HepG2 (cell line): ENCODE measurements around the gene PLEKHD1. TPM values are rescaled to one million over a fixed set of nuclear protein-coding genes. Genes with fewer than 3 reads are reported as not detected.

ENCODE experiments used
- ATAC-seq: fragments of 200-7000 bp; cut with Tn5 transposase; 3 replicates; pipeline ENCODE4 v1.9.1; 2020; ENCODE audit warnings: mild to moderate bottlenecking, moderate library complexity
- BruUV-seq: library from RNA; stranded (reverse); fragments of 400-500 nt; replicated peaks from 2 replicates; lab custom pipeline; 2021; lab: Mats Ljungman, UMichigan
- CTCF ChIA-PET: fragments of 300-600 bp; formaldehyde crosslinking; extraction: SDS; loops from one replicate; lab custom pipeline; 2021; ENCODE audit warnings: low total read pairs, inconsistent platforms, low intra/inter-chr PET ratio; lab: Yijun Ruan, JAX
- POLR2A ChIA-PET: fragments of 350-600 bp; sonication (Branson Sonifier 250); formaldehyde crosslinking; loops from one replicate; lab custom pipeline; 2020; ENCODE audit warnings: antibody characterized with exemption, inconsistent platforms; lab: Yijun Ruan, JAX
- DNase-seq: peaks from one replicate; pipeline ENCODE4 v3.0.0-alpha.2; 2015; ENCODE audit warnings: low spot score
- FAIRE-seq: peaks from 3 replicates; lab custom pipeline; 2011; peaks lifted over from hg19 to GRCh38; lab: Jason Lieb, UNC
- H2AFZ ChIP-seq: one replicate; pipeline ENCODE4 v1.6.1; 2011; ENCODE audit warnings: low read length, inconsistent platforms
- H3K27ac ChIP-seq: fragments of 300-600 bp; 3 replicates; pipeline ENCODE4 v1.8.0; 2011; ENCODE audit warnings: mixed run types, mild to moderate bottlenecking, mixed read lengths, low read length, inconsistent platforms; ENCODE audit not compliant: insufficient read depth; ENCODE audit errors: extremely low read length
- H3K27me3 ChIP-seq, 2 experiments: fragments of 200-600 bp in 1 of 2; 2 replicates in 1 of 2; 3 replicates in 1 of 2; pipeline versions ENCODE4 v1.6.0 to v1.8.0; 2011; ENCODE audit warnings: low read length in 2 of 2, mild to moderate bottlenecking in 2 of 2, moderate library complexity in 2 of 2, inconsistent platforms in 1 of 2; ENCODE audit not compliant: insufficient read depth in 2 of 2, control insufficient read depth in 1 of 2
- H3K36me3 ChIP-seq, 2 experiments: fragments of 200-600 bp in 1 of 2; replicated peaks in 1 of 2; 2 replicates in 1 of 2; 3 replicates in 1 of 2; pipeline versions ENCODE4 v1.5.1 to v1.8.0; 2011; ENCODE audit warnings: low read length in 2 of 2, inconsistent platforms in 1 of 2; ENCODE audit not compliant: insufficient read depth in 2 of 2, control insufficient read depth in 1 of 2
- H3K4me1 ChIP-seq: 2 replicates; pipeline ENCODE4 v1.5.1; 2012; ENCODE audit warnings: low read length, inconsistent platforms; ENCODE audit not compliant: insufficient read depth
- H3K4me2 ChIP-seq: 2 replicates; pipeline ENCODE4 v1.6.0; 2011; ENCODE audit warnings: low read depth, low read length, inconsistent platforms
- H3K4me3 ChIP-seq, 3 experiments: fragments of 200-600 bp in 1 of 3; sonication (generic), shearing (Covaris generic) in 1 of 3; replicated peaks in 1 of 3; 2 replicates each; pipeline ENCODE4 v1.5.1; 2011 to 2016; ENCODE audit warnings: low read length in 3 of 3, inconsistent platforms in 2 of 3, low read depth in 2 of 3, mild to moderate bottlenecking in 2 of 3, control low read depth in 1 of 3, mixed read lengths in 1 of 3; ENCODE audit not compliant: insufficient read depth in 1 of 3
- H3K79me2 ChIP-seq: one replicate; pipeline ENCODE4 v1.6.1; 2011; ENCODE audit warnings: low read length, inconsistent platforms; ENCODE audit not compliant: insufficient read depth
- H3K9ac ChIP-seq: 2 replicates; pipeline ENCODE4 v1.6.0; 2011; ENCODE audit warnings: mild to moderate bottlenecking, low read depth, low read length, inconsistent platforms; ENCODE audit not compliant: insufficient read depth
- H3K9me3 ChIP-seq: 2 replicates; pipeline ENCODE4 v1.5.1; 2012; ENCODE audit warnings: mild to moderate bottlenecking, low read length
- H4K20me1 ChIP-seq: 2 replicates; pipeline ENCODE4 v1.6.0; 2011; ENCODE audit warnings: inconsistent platforms, mild to moderate bottlenecking, low read length, moderate library complexity; ENCODE audit not compliant: insufficient read depth
- ARNTL ChIP-seq: sonication (generic); formaldehyde crosslinking; IDR thresholded peaks from 2 replicates; pipeline ENCODE4 v1.4.0; 2020; ENCODE audit warnings: mild to moderate bottlenecking, missing genetic modification reagents
- JARID2 ChIP-seq: sonication (generic); formaldehyde crosslinking; IDR thresholded peaks from 2 replicates; pipeline ENCODE4 v1.8.1; 2023; ENCODE audit warnings: missing genetic modification reagents, inconsistent platforms; ENCODE audit not compliant: insufficient replicate concordance
- NFAT5 ChIP-seq: sonication (generic); formaldehyde crosslinking; IDR thresholded peaks from 2 replicates; pipeline ENCODE4 v1.4.0; 2020; ENCODE audit warnings: missing genetic modification reagents
- SP5 ChIP-seq: IDR thresholded peaks from 2 replicates; pipeline ENCODE4 v1.6.1; 2016; ENCODE audit warnings: low read depth, borderline replicate concordance
- TFE3 ChIP-seq: IDR thresholded peaks from 2 replicates; pipeline ENCODE4 v1.6.1; 2016
- ZFP36 ChIP-seq: fragments of 150-350 bp; IDR thresholded peaks from 2 replicates; pipeline ENCODE4 v1.6.1; 2018; ENCODE audit warnings: borderline replicate concordance, low read length, low read depth; ENCODE audit not compliant: partially characterized antibody
- ZFX ChIP-seq: sonication (generic); formaldehyde crosslinking; IDR thresholded peaks from 2 replicates; pipeline ENCODE4 v1.4.0; 2020; ENCODE audit warnings: mild to moderate bottlenecking, low read depth, missing genetic modification reagents, moderate library complexity
- ZKSCAN5 ChIP-seq: sonication (generic); formaldehyde crosslinking; IDR thresholded peaks from 2 replicates; pipeline ENCODE4 v1.5.1; 2020; ENCODE audit warnings: mild to moderate bottlenecking, missing genetic modification reagents
- ZNF562 ChIP-seq: sonication (generic); formaldehyde crosslinking; IDR thresholded peaks from 2 replicates; pipeline ENCODE4 v1.8.0; 2022; ENCODE audit warnings: missing genetic modification reagents, borderline replicate concordance
- WGBS: methylation state at CpG from one replicate; pipeline ENCODE4 v1.1.6; 2017; ENCODE audit warnings: low lambda C conversion rate; 5-methylcytosine and 5-hydroxymethylcytosine counted together
- in situ Hi-C: cut with HindIII; loops from 2 replicates; pipeline ENCODE4 v1.10.0; 2017; ENCODE audit warnings: low pct_unique_long_range_greater_than_20kb; ENCODE audit not compliant: extremely low pct_ligation_motif_present
- intact Hi-C: fragments of 100-400 bp; cut with micrococcal nuclease; formaldehyde crosslinking; loops from one replicate; pipeline ENCODE4 v1.10.0; 2022; ENCODE audit not compliant: unreplicated experiment
- polyA plus RNA-seq, 8 experiments: library from polyadenylated mRNA; depleted of rRNA in 3 of 8; stranded (reverse) in 7 of 8; unstranded in 1 of 8; fragments of >200 nt; fragmentation: Illumina TruSeq in 4 of 8; extraction: Trizol in 4 of 8; gene quantifications; 2 replicates each; pipeline versions ENCODE4 v1.2.1 to v1.2.3, GENCODE V29; 2011 to 2016; ENCODE audit warnings: low read depth in 4 of 8, missing spikeins in 1 of 8, mixed read lengths in 1 of 8; ENCODE audit not compliant: insufficient read depth in 1 of 8
- total RNA-seq, 5 experiments: library from RNA; depleted of rRNA; stranded (reverse); fragments of >200 nt; fragmentation: Illumina TruSeq; extraction: Trizol; gene quantifications; 2 replicates each; pipeline ENCODE4 v1.2.3, GENCODE V29; 2016; ENCODE audit warnings: low read depth in 1 of 5

The PLEKHD1 gene
- total and polyA plus RNA-seq, 2 of the 13 experiments (the other 11 are each of a cell fraction or from before 2014, with no cell fraction given) = 0.01 TPM; not detected in 1

- 50% methylated on average over 2 of the region's 7 CpGs for WGBS
- Histone ChIP-seq H4K20me1 (no peaks in the 10 kb centered on the region), H3K79me2 (no peaks in the 10 kb centered on the region), H3K4me3 (no peak overlapping the region), H3K27ac (no peak overlapping the region), H3K9ac (no peak overlapping the region), H2AFZ (no peak overlapping the region), H3K4me2 (no peak overlapping the region), H3K4me1 (no peaks in the 10 kb centered on the region), H3K36me3 (no peaks in the 10 kb centered on the region), H3K27me3 (peaks cover 1 to 36% of the 10 kb centered on the region in 2 experiments; a peak in 4 of 5 replicates), H3K9me3 (no peaks in the 10 kb centered on the region)
- ChIA-PET POLR2A (no interaction called here), CTCF (no interaction called here)
- FAIRE-seq (no peak), DNase-seq (no peak), ATAC-seq (no peak)
- in situ Hi-C loops (no loop called here), intact Hi-C loops (no loop called here)
- no TSS peak for BruUV-seq
- TF ChIP-seq NFAT5 (CRISPR knock-in tag) = no peak
- TF ChIP-seq ZFX (CRISPR knock-in tag) = no peak
- TF ChIP-seq TFE3 (CRISPR knock-in tag) = no peak
- no peak for TF ChIP-seq ARNTL
- no peak for TF ChIP-seq SP5 (CRISPR knock-in tag)
- TF ChIP-seq ZNF562 (CRISPR knock-in tag) = no peak
- no peak for TF ChIP-seq ZFP36
- TF ChIP-seq ZKSCAN5 (CRISPR knock-in tag) = no peak
- no peak for TF ChIP-seq JARID2 (CRISPR knock-in tag)
These were observed 5.8 kb downstream of the PLEKHD1 start for GRCh38 chr14:69490219-69490918.
